ENCODE measurements around the gene DAP.
"Not testable (repeated sequence)": the region's sequence is repeated elsewhere in the genome, so short reads cannot be mapped to it uniquely, and the experiment has no call there.

The DAP gene

DNA sequence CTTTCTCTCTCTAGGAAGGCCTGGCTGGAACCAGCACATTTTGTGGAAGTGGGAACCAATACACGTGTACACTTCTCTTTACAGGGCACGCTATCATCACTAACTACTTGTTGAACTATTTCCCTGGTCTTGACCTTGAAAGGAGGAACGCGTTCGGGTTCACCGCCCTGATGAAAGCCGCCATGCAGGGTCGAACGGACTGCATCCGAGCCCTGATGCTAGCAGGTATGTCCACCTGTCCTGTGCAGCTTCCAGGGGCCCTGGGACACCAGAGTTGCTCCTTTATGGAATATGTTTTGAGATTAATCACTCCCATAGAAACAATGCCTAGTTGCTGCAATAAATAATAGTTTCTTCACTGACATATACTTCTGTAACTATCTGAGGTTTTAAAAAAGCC lies 123.1 kb downstream of the DAP start:
- H3K4me3 Mint-ChIP-seq: no peak overlapping the region
- no peaks in the 10 kb centered on the region for H3K27me3 Mint-ChIP-seq (ENCODE audit: low read depth)
- peaks cover 37% of the 10 kb centered on the region for H3K4me1 Mint-ChIP-seq (ENCODE audit: low read depth)
- DNase-seq (ENCODE audit: low spot score): no peak
- peaks cover 22% of the 10 kb centered on the region for H3K36me3 Mint-ChIP-seq (ENCODE audit: low read depth)
- peaks cover 11% of the 10 kb centered on the region for H3K9me3 Mint-ChIP-seq
- peak overlapping the region; percentile 23 for H3K27ac Mint-ChIP-seq

DNA sequence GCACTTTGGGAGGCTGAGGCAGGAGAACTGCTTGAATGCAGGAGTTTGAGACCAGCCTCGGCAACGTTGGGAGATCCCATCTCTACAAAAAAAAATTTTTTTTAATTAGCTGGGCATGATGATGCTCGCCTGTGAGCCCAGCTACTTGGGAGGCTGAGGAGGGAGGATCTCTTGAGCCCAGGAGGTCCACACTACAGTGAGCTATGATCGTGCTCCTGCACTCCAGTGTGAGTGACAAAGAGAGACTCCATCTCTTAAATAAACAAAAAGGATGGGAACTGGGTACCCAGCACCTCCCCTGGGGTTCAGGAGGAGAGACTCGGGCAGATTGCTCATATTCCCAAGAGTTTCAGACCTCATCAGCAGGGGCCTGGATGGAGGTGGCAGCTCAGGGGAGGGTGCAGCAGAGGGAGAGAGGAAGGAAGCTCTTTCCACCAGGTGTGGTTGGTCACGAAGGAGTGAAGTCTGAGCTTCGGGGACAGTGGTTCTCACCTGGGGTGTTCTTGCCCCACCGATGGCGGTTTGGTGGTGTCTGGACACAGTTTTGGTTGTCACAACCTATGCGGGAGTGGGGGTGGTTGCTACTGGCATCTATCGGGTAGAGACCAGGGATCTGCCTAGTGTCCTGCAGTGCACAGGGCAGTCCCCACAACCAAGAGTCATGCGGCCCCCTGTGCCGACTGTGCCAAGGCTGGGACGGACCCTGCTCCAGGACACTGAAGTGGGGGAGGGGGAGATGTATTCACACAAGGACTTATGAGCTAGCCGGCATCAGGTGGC lies 124.5 kb downstream of the DAP start:
- no peaks in the 10 kb centered on the region for H3K27me3 Mint-ChIP-seq (ENCODE audit: low read depth)
- H3K27ac Mint-ChIP-seq: peak overlapping the region; percentile 94
- peaks cover 21% of the 10 kb centered on the region for H3K36me3 Mint-ChIP-seq (ENCODE audit: low read depth)
- H3K4me3 Mint-ChIP-seq: no peak overlapping the region
- peaks cover 11% of the 10 kb centered on the region for H3K9me3 Mint-ChIP-seq
- peaks cover 42% of the 10 kb centered on the region for H3K4me1 Mint-ChIP-seq (ENCODE audit: low read depth)
- DNase-seq (ENCODE audit: low spot score): no peak

DNA sequence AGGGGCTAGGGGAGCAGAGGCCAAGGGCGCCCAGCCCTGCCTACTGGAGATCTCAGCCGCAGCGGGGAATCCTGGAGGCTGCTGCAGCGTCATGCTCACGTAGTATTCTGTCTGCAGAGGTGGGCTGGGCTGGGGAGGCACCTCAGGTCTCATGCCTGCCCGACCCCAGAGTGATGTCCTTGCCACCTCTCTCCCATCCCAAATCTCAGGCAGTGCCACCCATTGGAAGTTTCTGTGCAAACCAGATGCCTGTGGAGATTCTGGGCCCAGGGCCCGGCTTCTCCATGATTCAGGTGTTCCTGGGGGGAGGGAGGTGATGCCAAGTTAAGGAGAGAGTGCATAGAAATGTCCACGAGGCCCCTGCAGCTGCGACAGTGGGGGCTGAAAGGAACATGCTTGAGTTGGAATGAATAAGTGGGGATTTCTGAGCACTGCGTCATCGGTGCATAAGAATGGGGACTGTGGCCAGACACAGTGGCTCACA lies 125.1 kb downstream of the DAP start:
- no peak for DNase-seq (ENCODE audit: low spot score)
- Mint-ChIP-seq H3K9me3 (peaks cover 11% of the 10 kb centered on the region), H3K27me3 (ENCODE audit: low read depth) (no peaks in the 10 kb centered on the region), H3K36me3 (ENCODE audit: low read depth) (peaks cover 21% of the 10 kb centered on the region), H3K4me1 (ENCODE audit: low read depth) (peaks cover 49% of the 10 kb centered on the region), H3K4me3 (peak overlapping the region; percentile 71), H3K27ac (peak overlapping the region; percentile 94)

DNA sequence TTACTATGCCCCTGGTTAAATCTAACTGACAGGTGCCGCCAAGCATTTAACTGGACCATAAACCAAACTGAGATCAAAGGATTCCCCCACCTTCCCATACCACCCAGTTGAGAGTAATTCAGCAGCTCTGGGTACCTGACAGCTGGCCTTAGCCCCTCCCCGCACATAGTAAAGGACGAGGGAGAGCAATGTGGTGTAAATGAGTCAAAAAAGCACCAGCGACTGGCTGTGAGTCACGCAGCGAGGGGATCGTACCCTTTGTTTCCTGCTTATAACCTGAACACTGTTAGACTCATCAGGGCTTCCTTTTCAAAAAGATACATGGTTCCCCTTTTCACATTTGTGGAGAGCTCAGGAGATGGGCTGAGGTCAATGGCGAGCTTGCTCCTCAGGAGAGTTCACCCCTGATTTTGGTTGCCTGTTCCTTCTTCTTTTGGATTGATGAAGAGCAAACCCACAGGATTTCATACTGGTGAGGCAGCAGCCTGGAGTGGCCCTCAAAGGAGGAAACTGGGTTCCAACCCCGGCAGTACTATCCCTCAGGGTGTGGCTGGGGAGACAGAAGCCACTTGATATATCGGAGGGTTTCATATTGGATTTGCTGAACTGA lies 125.7 kb downstream of the DAP start:
- H3K36me3 Mint-ChIP-seq (ENCODE audit: low read depth): peaks cover 18% of the 10 kb centered on the region
- peak overlapping the region; percentile 94 for H3K27ac Mint-ChIP-seq
- peak; percentile 84 for DNase-seq (ENCODE audit: low spot score)
- H3K4me3 Mint-ChIP-seq: peak overlapping the region; percentile 71
- H3K27me3 Mint-ChIP-seq (ENCODE audit: low read depth): no peaks in the 10 kb centered on the region
- peaks cover 11% of the 10 kb centered on the region for H3K9me3 Mint-ChIP-seq
- peaks cover 51% of the 10 kb centered on the region for H3K4me1 Mint-ChIP-seq (ENCODE audit: low read depth)

DNA sequence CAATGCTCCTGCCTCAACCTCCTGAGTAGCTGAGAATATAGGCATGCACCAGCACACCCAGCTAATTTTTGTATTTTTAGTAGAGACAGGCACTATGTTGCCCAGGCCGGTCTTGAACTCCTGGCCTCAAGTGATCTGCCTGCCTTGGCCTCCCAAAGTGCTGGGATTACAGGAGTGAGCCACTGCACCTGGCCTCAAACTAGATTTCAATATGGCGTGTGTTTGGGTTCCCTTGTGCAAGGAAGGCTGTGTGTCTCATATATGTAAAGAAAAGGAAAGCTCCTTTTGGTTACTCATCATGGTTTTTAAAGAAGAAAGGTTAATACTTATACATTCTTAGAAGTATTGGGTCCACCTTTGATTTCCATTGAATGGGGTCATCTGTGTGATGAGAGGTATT lies 126.5 kb downstream of the DAP start:
- Mint-ChIP-seq H3K27ac (peak overlapping the region; percentile 94), H3K9me3 (peaks cover 8% of the 10 kb centered on the region), H3K27me3 (ENCODE audit: low read depth) (no peaks in the 10 kb centered on the region), H3K4me3 (peak overlapping the region; percentile 71), H3K4me1 (ENCODE audit: low read depth) (peaks cover 54% of the 10 kb centered on the region), H3K36me3 (ENCODE audit: low read depth) (peaks cover 14% of the 10 kb centered on the region)
- DNase-seq (ENCODE audit: low spot score): no peak

DNA sequence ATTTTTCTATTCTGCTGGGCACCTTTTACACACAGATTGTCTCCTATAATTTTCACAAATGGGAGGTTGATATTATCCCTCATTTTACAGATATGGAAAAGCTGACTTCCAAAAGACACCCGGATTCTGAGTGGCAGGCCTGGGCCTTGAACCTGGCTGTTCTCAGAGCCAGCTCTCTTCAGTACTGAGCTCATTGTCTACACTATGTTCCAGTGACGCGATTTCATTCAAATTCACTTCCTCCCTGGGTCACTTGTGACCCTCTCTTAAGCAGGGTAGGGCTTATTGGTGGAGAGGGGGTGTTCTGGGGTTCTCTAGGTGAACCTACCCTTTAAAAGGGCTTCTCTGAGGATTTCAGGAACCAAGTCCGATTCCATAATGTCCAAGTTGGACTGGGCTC lies 127.0 kb downstream of the DAP start:
- Mint-ChIP-seq H3K27me3 (ENCODE audit: low read depth) (no peaks in the 10 kb centered on the region), H3K4me3 (peak overlapping the region; percentile 74), H3K9me3 (peaks cover 10% of the 10 kb centered on the region), H3K27ac (peak overlapping the region; percentile 94), H3K4me1 (ENCODE audit: low read depth) (peaks cover 58% of the 10 kb centered on the region), H3K36me3 (ENCODE audit: low read depth) (peaks cover 14% of the 10 kb centered on the region)
- DNase-seq (ENCODE audit: low spot score): no peak

DNA sequence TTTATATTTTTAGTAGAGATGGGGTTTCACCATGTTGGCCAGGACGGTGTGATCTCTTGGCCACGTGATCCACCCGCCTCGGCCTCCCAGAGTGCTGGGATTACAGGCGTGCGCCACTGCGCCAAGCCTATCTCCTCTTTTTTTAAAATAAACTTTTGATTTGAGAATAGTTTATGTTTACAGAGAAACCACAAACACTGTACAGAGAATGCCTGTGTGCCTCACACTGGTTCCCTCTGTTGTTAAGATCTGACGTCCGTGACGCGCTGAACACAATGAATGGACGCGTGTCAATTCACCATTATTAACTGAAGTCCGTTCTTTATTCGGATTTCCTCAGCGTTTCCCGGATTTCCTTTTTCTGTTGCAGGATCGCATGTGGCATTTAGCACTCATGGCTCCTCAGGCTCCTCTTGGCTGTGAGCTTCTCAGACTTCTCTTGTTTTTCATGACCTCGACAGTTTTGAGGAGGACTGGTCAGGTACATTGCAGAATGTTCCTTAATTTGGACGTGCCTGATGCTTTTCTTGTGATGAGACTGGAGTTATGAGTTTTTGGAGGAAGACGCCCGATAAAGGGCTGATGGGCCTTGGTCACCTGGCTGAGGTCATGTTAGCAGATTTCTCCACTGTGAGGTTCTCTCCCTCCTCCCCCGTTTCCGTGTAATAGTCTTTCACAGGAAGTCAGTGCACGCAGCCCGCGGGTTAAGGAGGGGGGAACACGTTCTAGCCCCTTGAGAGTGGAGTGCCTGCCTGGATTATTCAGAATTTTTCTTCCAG lies 127.6 kb downstream of the DAP start:
- Mint-ChIP-seq H3K36me3 (ENCODE audit: low read depth) (peaks cover 11% of the 10 kb centered on the region), H3K27ac (peak overlapping the region; percentile 94), H3K27me3 (ENCODE audit: low read depth) (no peaks in the 10 kb centered on the region), H3K9me3 (peaks cover 6% of the 10 kb centered on the region), H3K4me1 (ENCODE audit: low read depth) (peaks cover 63% of the 10 kb centered on the region), H3K4me3 (peak overlapping the region; percentile 74)
- peak; percentile 57 for DNase-seq (ENCODE audit: low spot score)

DNA sequence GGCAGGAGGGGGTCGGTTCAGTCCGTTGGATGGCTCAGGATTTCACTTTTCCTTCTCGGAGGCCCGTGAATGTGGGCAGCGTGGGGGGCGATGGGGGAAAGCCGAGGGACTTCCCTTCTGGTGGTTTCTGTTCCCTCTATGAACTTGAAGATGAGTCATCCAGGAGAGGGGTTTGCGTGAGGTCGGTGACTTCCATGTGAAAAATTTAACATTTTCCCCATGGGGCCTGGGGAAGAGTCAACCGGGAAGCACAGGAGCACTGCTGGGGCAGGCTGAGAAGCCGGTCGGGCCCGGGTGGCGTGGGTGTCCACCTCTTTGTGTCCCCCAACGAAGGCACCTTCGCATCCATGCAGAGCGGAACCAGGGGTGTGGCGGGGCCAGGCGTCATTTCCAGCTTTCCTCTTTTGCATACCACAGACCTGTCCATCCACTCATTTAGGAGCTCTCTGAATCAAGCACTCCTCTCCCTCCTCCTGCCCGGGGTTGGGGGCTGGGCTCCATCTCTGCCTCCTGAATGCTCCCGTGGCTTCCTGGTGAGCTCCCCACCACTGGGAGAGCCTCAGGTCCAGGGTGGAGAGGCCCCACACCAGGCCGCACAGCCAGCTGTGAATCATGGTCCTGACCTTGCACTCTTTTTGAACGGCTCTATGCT lies 128.8 kb downstream of the DAP start:
- Mint-ChIP-seq H3K4me1 (ENCODE audit: low read depth) (peaks cover 67% of the 10 kb centered on the region), H3K27ac (peak overlapping the region; percentile 72), H3K36me3 (ENCODE audit: low read depth) (peaks cover 7% of the 10 kb centered on the region), H3K9me3 (peaks cover 5% of the 10 kb centered on the region), H3K27me3 (ENCODE audit: low read depth) (no peaks in the 10 kb centered on the region), H3K4me3 (peak overlapping the region; percentile 51)
- peak; percentile 70 for DNase-seq (ENCODE audit: low spot score)

DNA sequence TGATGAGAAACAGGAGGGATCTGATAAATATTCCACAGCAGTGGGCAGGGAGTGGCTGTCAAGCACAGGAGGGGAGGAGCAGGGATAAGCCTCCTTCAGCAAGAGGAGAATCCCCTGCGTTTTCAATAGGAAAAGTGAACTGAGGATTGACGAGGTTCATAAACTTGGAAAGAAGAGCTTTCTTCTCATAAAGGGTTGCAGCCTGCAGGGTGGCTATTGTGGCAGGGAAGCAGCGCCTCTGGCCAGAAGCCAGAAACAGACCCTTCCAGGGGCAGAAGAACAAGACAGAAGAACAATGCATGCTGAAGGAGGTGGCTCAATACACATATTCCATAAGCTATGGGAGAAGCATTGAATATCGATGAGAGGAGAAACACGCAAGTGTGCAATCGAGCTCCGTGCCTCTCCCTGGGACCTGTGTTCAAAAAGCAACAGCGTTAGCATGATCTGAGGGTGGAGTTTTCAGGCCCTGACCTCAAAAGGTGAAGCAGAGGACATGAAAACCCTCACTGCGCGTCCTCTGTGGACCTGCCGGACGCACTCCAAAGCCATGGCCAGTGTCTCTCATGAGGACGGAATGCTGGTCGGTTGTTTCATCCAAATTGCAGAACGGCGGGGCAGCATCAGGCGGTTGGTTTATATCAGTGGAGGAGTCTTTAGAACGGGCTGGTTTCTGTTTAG lies 129.6 kb downstream of the DAP start:
- H3K4me1 Mint-ChIP-seq (ENCODE audit: low read depth): peaks cover 66% of the 10 kb centered on the region
- H3K9me3 Mint-ChIP-seq: peaks cover 5% of the 10 kb centered on the region
- peak overlapping the region; percentile 72 for H3K27ac Mint-ChIP-seq
- no peaks in the 10 kb centered on the region for H3K27me3 Mint-ChIP-seq (ENCODE audit: low read depth)
- peaks cover 7% of the 10 kb centered on the region for H3K36me3 Mint-ChIP-seq (ENCODE audit: low read depth)
- peak overlapping the region; percentile 51 for H3K4me3 Mint-ChIP-seq
- DNase-seq (ENCODE audit: low spot score): no peak

DNA sequence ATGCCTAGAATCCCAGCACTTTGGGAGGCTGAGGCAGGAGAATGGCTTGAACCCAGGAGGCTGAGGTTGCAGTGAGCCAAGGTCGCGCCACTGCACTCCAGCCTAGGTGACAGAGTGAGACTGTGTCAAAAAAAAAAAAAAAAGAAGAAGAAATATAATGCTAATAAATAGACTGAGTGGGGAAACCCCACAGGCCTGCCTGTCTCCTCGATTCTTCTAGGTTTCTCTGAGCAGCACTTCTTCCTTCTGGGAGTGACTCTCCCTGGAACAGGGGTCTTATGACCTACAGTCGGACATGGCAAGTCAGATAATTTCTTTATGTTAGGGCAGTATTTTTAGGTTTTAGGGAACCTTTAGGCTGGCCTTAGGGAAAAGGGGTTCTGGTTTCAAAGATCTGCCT lies 130.3 kb downstream of the DAP start:
- H3K36me3 Mint-ChIP-seq (ENCODE audit: low read depth); H3K27me3 Mint-ChIP-seq (ENCODE audit: low read depth); H3K9me3 Mint-ChIP-seq; DNase-seq (ENCODE audit: low spot score): not testable (repeated sequence)
- peak overlapping the region; percentile 51 for H3K4me3 Mint-ChIP-seq
- H3K4me1 Mint-ChIP-seq (ENCODE audit: low read depth): peaks cover 61% of the 10 kb centered on the region
- peak overlapping the region; percentile 3 for H3K27ac Mint-ChIP-seq

DNA sequence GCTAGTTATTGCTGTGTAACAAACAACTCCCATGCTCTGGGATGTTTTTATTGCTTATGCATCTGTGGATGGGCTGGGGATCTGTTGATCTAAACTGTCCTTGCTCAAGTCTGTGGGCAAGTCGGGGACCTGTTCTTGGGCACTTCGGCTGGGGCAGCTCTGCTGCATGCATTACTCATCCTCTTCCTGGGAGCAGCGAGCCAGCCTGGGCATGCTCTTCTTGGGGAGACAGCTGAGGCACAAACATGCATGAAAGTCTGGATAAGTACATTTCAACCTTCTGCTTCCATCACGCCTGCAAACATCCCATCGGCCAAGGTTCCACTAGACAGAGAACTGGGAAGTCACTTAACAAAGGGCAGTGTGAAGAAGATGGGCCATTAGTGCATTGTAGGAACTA lies 130.9 kb downstream of the DAP start:
- Mint-ChIP-seq H3K27ac (no peak overlapping the region), H3K36me3 (ENCODE audit: low read depth) (peaks cover 7% of the 10 kb centered on the region), H3K4me1 (ENCODE audit: low read depth) (peaks cover 54% of the 10 kb centered on the region)

DNA sequence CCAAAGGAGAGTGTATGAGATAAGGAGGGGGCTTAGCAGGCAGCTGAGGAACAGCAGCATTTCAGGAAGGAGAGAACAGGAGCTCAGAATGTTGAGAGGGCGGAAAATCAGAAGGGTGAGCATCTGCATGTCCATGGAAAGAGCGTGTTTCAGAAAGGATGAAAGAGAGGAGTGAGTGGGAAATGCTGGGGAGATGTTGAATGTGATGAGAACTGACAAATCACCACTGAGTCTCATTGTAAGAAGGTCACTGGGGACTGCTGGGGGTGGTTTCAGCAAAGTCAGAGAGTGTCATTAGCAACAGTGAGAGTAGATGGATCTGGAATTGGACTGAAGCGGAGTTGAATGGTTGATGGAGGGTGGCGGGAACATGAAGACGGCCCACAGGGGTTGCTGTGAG lies 131.4 kb downstream of the DAP start:
- H3K4me1 Mint-ChIP-seq (ENCODE audit: low read depth): peaks cover 50% of the 10 kb centered on the region
- H3K27me3 Mint-ChIP-seq (ENCODE audit: low read depth): no peaks in the 10 kb centered on the region
- H3K27ac Mint-ChIP-seq: no peak overlapping the region
- no peak overlapping the region for H3K4me3 Mint-ChIP-seq
- H3K36me3 Mint-ChIP-seq (ENCODE audit: low read depth): peaks cover 7% of the 10 kb centered on the region
- peaks cover 5% of the 10 kb centered on the region for H3K9me3 Mint-ChIP-seq
- no peak for DNase-seq (ENCODE audit: low spot score)

More for the DNA sequence above, 130.9 kb downstream of the DAP start:
- no peak overlapping the region for H3K4me3 Mint-ChIP-seq
- DNase-seq (ENCODE audit: low spot score): no peak
- H3K27me3 Mint-ChIP-seq (ENCODE audit: low read depth): no peaks in the 10 kb centered on the region
- peaks cover 5% of the 10 kb centered on the region for H3K9me3 Mint-ChIP-seq

All from T-helper 2 cell treated with Interferon-gamma antibody and Interleukin-4, amounts not matched to agents 5 μg/mL and 100 μg/mL, for 36 hours (primary cell).